SHP77 (cell line): ENCODE data around the gene NOD1.
"Not testable (repeated sequence)": the region's sequence is repeated elsewhere in the genome, so short reads cannot be mapped to it uniquely, and the experiment has no call there.

Experiments used
- DNase-seq, 2 experiments: peaks; one replicate each; lab custom pipeline; 2025; lab: John Stamatoyannopoulos, UW

Gene NOD1

DNA sequence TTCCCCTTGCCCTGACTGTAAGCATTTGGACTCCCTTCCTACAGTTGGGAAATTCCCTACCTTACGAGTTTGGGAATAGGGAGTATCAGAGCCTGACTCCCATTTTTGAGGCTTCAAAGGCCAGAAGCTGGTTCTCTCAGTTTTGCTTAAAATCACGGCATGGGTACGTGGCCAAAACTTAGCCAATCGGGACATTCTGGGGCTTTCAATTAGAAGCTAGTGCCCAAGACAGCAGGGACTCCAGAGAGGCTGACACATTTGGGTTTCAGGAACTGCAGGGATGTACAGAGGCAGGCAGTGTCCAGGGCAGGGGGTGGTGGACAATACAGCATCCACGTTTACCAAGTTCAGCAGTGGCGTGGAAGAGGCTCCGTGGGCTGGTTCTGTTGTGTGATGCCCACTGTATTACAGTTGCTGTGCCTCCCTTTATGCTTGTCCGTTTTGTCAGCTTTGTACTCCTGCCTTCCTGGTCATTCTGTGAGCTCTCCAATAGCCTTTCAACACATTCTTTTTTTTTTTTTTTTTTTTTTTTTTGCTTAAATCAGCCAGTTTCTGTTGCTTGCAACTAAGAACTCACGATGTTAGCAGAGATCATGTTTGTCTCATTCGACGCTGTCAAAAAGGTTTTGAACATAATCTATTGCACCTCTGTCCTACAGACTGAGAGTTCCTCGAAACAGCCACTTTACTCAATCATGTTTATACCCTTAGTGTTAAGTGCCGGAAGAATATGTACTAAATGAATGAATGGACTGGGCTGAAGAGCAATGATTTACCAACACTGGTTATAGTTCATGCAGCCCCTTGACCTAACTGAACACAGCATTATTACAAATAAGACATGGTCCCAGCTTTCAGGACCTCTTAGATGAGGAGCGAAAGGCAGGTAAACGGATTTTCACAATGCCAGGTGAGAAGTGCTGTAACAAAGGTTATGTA, 25.0 kb upstream of the NOD1 start:
- no peak for DNase-seq

DNA sequence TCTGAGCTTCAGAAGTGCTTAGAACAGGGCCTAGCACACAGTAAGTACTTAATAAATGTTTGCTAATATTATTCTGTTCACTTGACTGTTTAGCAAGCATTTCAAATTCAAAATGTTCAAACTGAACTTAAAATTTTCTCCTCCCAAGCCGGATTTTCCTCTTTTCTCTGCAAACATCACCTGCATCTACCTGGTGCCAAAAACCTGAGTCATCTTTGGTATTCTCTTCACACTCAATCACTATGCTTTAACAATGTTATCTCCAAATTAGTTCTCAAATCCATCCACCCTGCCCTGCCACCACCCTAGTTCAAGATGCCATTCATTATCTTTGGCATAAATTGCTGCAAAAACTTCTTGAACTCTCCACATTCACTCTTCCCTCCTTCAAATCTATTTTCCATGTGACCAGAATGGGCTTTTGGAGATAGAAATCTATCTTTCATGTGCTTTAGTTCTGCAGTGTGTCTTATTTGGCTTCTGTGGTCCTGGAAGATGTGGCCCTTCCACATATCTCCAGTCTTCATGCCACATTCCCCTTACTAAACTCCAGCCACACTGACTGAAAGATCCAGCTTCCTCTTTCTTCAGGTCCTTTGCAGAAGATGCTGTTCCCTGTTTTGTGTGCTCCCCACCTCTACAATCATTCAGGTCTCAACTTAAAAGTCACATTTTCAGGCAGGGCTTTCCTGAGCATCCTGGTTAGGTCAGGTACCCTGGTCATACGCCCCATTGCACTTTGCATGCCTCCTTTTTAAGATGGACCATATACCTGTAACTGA, 24.1 kb upstream of the NOD1 start:
- no peak for DNase-seq

DNA sequence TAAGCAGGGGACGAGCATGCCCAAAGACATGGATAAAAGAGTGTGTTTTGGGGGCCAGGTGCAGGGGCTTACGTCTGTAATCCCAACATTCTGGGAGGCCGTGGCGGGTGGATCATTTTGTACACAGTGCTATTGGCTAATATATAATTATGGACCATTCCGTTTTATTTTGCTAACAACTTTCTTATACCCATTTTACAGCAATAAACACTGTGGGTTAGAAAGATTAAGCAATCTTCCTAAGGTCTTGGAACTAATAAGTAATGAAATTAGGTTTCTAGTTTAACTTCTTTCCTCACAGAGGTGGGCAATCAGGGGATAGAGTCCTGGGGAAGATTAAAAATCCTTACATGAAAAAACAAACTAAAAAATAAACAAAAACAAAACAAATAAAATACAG, 22.7 kb upstream of the NOD1 start:
- no peak for DNase-seq

DNA sequence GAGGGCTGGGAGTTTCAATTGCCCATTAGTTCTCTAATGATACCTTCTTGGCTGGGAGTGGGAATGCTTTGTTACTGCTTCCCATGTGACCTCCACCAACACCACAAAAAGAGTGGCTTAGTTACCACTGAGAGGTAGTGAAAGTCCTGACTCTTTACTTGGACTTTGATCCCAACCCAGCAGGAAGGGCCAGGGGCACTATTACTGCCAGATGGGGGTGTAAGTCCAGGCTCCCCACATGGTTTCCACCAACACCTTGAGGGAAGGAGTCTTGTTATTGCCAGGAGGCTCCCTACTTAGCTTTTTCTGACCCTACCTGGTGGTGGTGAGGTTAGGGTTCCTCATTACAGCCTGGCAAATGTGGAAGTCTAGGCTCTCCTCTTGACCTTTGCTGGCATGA, 14.6 kb upstream of the NOD1 start:
- no peak for DNase-seq

DNA sequence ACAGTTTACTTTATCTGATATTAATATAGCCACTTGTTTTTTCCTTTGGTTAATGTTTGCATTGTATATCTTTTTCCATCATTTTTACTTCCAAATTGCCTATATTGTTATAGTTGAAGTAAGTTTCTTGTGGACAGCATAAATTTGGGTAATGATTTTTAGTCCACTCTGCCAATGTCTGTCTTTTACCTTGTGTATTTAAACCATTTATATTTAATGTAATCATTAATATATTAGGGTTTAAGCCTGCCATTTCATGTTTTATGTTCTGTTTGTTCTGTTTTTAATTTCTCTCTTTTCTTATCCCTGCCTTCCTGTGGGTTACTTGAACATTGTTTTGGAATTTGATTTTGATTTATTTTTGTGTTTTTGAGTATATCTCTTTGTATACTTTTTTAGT, 12.8 kb upstream of the NOD1 start:
- no peak for DNase-seq

DNA sequence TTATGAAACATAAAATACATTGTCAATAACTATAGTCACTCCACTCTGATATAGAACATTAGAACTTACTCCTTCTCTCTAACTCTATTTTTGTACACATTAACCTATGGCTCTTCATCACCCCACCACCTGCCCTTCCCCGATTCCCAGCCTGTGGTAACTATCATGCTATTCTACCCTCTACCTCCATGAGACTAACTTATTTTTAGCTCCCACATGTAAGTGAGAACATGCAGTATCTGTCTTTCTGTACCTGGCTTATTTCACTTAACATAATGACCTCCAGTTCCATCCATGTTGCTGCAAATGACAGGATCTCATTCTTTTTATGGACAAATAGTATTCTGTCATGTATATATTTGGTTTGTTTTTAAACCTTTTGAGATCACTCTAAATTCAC, 8.8 kb upstream of the NOD1 start:
- DNase-seq: no peak

DNA sequence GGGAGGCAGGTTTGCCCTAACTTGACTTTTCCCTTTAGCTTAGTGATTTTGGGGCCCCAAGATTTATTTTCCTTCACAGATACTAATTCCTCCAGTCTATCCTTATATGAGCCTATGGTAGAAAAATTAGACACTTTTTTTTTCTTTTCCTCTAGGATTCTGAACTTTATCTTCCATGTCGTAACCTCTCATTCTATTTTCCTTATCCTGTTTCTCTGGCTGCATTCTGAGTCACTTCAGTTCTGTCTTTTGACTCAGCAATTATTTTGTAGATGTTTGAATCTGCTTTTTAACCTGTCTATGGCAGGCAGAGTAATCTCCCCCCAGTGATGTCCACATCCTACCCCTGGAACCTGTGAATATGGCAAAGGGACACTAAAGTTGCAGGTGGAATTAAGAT, 7.1 kb upstream of the NOD1 start:
- DNase-seq: no peak

DNA sequence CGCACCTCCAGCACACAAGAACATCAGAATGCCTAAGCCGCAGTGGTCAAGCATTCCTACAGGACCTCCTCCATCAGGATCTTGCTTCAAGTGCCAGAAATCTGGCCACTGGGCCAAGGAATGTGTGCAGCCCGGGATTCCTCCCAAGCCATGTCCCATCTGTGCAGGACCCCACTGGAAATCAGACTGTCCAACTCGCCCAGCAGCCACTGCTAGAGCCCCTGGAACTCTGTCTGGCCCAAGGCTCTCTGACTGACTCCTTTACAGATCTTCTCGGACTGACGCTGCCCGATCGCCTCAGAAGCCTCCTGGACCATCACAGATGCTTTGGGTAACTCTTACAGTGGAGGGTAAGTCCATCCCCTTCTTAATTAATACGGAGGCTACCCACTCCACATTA, 2.8 kb upstream of the NOD1 start:
- DNase-seq: not testable (repeated sequence)

DNA sequence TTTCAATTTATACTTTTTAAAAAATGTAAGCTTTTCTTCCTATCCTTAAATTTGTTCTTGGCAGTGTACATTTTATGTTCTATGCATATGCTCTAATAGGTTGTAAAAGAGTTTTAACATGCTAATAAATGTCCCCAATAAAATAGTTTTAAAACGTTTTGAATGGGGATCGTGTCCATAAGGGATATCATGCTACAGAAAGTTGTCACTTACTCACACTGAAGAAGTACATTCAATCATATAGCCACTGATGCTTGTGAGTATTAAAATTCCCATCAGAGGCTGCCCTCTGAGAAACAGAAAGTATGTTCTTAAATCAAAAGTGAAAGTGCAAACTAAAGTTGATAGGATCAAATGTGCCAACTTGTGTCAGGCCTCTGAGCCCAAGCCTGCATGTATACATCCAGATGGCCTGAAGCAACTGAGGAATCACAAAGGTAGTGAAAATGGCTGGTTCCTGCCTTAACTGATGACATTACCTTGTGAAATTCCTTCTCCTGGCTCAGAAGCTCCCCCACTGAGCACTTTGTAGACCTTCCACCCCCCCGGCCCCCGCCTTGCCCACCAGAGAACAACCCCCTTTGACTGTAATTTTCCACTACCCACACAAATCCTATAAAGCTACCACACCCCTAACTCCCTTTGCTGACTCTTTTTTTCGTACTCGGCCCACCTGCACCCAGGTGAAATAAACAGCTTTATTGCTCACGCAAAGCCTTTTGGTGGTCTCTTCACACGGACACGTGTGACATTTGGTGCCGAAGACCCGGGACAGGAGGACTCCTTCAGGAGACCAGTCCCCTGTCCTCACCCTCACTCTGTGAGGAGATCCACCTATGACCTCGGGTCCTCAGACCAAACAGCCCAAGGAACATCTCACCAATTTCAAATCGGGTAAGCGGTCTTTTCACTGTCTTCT, 877 bp upstream of the NOD1 start:
- no peak for DNase-seq

DNA sequence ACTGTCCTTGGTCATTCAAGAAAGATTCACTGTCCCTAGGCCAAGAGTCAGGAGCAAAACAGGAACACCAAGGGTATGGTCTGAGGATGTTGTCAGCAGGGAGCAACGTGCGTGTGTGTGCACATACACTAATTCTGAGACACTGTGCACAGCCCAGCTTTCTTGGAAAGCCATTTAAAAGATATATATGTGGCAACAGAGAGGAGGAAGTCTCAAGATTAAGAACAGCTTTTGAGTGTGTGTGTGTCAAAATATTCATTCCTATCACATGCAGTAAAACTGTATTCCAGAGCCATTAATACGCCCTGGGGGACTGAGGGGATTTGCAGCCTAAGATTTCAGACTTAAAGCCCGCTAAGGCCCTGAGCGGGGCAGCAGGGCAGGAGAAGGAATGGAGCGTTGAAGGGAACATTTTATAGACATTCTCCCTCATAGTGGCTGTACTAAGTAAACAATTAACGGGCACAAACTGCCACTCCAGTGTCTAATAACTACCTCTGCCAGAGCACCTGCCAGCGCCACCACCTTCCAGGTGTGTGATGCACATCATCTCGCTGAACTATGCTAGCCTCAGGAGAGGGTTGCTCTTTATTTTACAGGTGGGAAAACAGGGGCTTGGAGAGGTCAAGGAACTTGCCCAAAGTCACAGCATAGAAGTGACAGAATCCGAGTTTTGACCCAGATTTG, 2.0 kb downstream of the NOD1 start:
- no peak for DNase-seq

DNA sequence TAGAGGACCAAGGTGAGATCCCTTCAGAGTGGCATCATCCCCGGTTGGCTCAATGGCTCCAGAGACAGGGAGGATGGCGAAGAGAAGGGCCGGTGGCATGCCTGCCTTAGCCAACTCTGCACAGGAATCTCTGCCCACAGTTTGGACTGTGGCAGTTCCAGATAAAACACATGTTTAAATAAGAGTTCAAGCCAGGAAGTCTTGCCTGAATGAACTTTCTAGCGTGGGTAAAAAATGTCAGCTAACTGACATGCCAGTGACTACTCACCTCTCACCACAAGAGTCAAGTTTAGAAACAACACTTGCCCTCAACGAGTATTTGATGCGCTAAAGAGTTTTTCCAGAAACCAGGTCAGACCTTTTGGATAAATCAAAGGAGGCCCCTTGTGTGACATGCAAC, 3.0 kb downstream of the NOD1 start:
- DNase-seq: no peak

DNA sequence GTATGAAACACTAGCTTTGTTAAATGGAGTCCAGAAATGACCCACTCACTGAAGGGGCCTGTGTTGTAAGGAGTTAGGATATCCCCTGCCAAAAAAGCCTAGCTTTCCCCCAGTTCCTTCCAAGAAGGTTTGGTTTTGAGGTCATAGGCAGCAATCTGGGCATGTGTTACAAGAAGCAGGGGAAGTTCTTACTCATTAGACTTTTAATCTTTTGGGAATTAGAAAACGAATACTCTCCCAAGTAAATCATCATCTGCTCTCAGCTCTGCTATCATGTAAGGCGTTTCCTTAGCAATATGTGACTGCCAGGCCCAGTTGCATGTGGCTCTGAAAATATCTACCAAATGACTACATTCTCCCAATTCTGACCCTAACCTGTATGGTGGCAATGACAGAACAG, 3.7 kb downstream of the NOD1 start:
- no peak for DNase-seq

DNA sequence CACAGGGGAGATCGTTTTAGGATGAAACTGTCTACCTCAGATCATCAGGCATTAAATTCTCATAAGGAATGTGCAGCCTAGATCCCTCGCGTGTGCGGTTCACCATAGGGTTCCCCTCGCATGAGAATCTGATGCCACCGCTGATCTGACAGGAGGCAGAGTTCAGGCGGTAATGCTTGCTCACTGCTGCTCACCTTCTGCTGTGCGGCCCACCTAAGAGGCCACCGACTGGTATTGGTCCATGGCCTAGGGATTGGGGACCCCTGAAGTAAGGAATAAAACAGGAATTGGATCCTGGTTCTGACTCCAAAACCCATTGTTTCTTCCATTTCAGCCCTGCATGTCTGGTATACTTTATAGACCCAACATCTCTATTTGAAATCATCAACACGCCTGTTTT, 4.1 kb downstream of the NOD1 start:
- DNase-seq: no peak

DNA sequence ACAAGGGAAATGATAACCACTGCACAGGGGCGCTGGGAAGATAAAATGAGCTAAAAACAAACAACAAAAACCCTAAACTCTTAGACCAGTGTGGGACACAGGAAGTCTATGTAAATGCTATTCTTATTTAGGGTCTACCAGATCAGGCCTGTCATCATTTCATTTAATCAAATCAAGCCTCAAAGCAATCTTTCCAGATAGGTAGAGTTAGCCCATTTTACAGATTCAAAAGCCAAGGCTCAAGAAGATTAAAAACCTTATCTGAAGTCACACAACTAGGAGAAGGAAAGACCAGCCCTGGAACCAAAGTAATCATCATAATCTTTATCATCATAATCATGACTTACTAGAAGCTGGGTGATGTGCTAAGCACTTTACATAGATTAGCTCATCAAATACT, 4.7 kb downstream of the NOD1 start:
- DNase-seq: no peak

DNA sequence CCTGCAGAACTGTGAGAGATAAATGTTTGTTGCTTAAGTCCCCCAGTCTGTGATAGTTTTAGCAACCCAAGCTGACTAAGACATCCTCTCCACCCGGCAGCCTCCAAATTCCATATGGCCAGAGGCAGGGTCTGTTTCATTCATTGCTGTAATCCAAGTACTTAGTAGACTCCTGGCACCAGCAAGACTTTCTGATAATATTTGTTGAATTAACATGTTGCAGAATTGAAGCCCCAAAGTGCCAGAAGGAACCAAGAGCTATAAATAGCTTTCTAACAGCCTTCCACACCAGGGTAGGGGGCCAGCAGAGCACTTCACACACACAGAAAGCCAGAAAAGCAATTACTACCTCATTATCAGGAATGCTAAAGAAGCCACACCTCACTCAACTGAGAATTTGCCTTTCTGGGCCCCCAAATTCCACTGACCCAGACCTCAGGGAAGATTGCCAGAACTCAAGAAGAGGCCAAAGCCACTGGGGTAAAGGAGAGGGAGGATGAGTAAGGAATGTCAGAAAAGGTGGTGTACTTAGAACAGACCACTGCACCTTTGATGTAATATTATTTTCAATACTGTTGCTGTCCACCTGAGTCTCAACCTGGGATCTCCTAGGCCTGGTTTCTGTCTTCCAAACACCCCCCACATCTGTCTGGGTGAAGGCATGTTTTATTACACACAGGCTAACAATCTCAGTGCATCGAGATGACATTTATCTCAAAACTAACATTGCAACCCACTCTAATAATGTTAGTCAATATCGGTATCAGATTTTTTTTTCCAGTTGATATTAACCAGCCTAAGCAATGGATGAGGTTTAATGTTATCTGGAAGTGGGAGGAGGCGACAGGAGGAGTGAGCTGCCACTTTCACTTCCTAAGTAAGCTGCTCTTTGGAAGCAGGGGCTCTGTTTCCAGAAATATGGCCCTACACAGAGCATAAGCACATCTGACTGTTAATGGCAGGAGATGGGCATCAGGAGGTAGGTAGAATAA, 5.5 kb downstream of the NOD1 start:
- DNase-seq: no peak

DNA sequence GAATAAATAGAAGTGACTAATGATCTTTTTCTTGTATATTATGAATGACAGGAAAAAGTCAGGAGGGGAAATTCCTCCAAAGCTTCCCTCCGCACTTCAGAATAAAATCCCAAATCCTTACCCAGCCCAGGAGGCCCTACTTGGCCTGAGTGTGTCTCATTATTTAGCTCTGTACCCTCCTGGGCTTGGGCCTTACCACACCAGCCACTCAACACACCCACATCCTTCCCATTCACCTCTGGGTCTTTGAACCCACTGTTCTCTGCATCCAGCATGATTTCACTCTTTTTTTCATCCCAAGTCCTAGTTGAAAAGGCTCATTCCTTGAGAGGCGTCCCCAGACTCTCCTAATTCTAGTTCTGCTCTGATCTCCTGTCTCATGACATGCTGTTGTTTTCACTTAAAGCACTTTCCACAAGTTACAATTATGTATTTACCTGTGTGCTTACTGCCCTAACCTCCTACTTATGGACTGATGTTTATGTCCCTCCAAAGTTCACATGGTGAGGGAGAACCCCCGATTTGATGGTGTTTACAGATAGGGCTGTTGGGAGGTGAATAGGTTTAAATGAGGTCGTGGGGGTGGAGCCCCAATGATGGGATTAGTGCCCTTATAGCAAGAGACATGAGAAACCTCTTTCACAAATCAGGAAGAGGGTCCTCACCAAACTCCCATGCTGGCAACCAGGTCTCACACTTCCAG, 6.4 kb downstream of the NOD1 start:
- no peak for DNase-seq

DNA sequence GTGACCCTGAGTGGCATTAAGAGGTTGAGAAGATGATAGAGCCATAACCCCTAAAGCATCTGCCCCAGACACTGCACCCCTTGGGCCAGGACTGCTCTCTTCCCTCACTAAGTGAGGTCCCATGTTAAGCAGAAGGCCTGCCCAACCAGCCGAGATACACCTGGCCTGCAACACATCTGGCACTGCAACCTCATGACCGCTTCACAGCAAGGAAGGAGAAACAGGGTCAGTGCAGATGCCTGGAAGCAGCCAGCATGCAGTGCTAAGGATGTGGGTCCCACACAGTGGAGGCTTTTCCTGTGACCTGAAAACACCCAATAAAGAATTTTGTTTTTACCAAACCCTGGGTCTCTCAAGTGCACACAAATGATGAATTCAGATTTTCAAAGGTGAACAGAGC, 7.4 kb downstream of the NOD1 start:
- DNase-seq: no peak

DNA sequence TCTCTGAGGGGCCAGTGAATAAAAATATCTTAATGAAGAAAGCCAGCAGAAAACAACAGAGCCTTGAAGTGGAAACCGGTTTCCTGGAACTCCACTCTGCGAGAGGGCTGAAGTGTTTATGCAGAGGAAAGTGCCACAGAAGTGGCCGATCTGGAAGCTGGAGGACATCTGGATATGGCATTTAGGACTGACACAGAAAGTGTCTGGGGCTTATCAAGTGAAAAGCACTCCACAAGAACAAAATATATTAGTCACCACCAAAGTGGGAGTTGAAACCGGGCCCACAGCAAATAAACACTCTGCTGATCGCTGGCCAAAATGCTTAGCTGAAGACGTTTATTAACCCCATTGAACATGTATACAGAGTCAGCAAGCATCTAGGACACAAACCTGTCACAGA, 7.8 kb downstream of the NOD1 start:
- peak in 1 of 2 experiments; percentile 34 for DNase-seq

DNA sequence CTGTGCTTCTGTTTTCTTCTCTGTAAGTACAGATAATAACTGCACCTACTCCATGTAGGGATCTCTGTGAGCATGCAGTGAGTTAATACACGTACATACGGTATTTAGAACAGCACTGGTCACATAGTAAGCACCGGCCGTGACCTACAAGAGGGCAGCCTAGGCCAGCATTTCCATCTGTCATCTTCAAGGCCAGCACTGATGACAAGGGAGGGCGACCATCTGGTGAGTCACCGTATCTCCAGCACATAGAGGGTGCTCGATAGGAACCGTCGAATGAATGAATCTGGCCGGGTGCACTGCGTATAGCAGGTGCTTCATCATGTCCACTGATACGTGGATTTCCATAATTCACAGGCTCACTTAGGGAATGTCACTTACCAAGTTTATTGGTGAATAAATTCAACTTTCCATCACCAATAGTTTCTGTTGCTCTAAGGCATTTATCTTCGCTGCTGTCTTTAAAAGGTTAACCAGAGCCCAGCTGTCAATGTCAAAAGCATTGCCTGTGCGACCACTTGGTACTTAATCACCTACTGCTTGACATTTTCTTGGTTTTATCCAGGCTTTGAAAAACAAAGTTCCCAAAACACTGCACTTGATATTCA, 8.3 kb downstream of the NOD1 start:
- peak; percentile 68 to 78 for DNase-seq
